Panc1 (cell line): ENCODE results near the gene DIAPH3. TPM values are rescaled to one million over a fixed set of nuclear protein-coding genes. Genes with fewer than 3 reads are reported as not detected.

ENCODE experiments used
- ATAC-seq: fragments of 200-7000 bp; cut with Tn5 transposase; 2 replicates; pipeline ENCODE4 v1.9.1; 2020; ENCODE audit warnings: mild to moderate bottlenecking, moderate library complexity
- BruUV-seq: library from RNA; stranded (reverse); fragments of 400-500 nt; replicated peaks from 2 replicates; lab custom pipeline; 2021; lab: Mats Ljungman, UMichigan
- CTCF ChIA-PET: fragments of 300-600 bp; sonication (Branson Sonifier 250); formaldehyde crosslinking; loops from one replicate; lab custom pipeline; 2022; ENCODE audit warnings: antibody characterized with exemption; lab: Charles Lee
- POLR2A ChIA-PET: fragments of 300-600 bp; sonication (Branson Sonifier 250); formaldehyde crosslinking; loops from one replicate; lab custom pipeline; 2022; ENCODE audit warnings: antibody characterized with exemption; lab: Charles Lee
- DNase-seq: peaks from one replicate; pipeline ENCODE4 v3.0.0-alpha.2; 2010; ENCODE audit warnings: low read depth, low spot score
- H3K27ac ChIP-seq: 2 replicates; pipeline ENCODE4 v1.5.1; 2011; ENCODE audit warnings: mild to moderate bottlenecking, low read length, inconsistent platforms
- H3K27me3 ChIP-seq: fragments of 200-500 bp; sonication (Bioruptor generic); 2 replicates; pipeline ENCODE4 v1.6.0; 2014; ENCODE audit warnings: low read length, inconsistent platforms; ENCODE audit not compliant: control insufficient read depth, insufficient read depth
- H3K36me3 ChIP-seq: fragments of 200-500 bp; sonication (Bioruptor generic); 2 replicates; pipeline ENCODE4 v1.5.1; 2014; ENCODE audit warnings: inconsistent platforms, mild to moderate bottlenecking, low read length, moderate library complexity; ENCODE audit not compliant: control insufficient read depth, insufficient read depth
- H3K4me1 ChIP-seq: 2 replicates; pipeline ENCODE4 v1.5.1; 2011; ENCODE audit warnings: inconsistent platforms, mild to moderate bottlenecking, low read length, moderate library complexity; ENCODE audit not compliant: control insufficient read depth, insufficient read depth
- H3K4me3 ChIP-seq, 2 experiments: 2 replicates each; pipeline ENCODE4 v1.5.1; 2011 to 2012; ENCODE audit warnings: low read depth in 2 of 2, low read length in 2 of 2, mild to moderate bottlenecking in 2 of 2, inconsistent platforms in 1 of 2, moderate library complexity in 1 of 2
- H3K9me3 ChIP-seq: fragments of 200-500 bp; sonication (Bioruptor generic); 2 replicates; pipeline ENCODE4 v1.5.1; 2014; ENCODE audit warnings: low read depth, mild to moderate bottlenecking, inconsistent platforms, low read length, moderate library complexity; ENCODE audit not compliant: control insufficient read depth, insufficient read depth
- POLR2AphosphoS5 ChIP-seq: IDR thresholded peaks from 2 replicates; pipeline ENCODE4 v1.6.1; 2012; ENCODE audit warnings: mild to moderate bottlenecking, low read depth, low read length, moderate library complexity
- SIN3A ChIP-seq: IDR thresholded peaks from 2 replicates; pipeline ENCODE4 v1.6.1; 2012; ENCODE audit warnings: low read depth, mild to moderate bottlenecking, low read length, moderate library complexity, borderline replicate concordance; ENCODE audit not compliant: insufficient read depth
- TCF7L2 ChIP-seq: IDR thresholded peaks from 2 replicates; pipeline ENCODE4 v1.6.1; 2011; ENCODE audit warnings: mild to moderate bottlenecking, low read depth, low read length, inconsistent platforms
- in situ Hi-C: cut with HindIII; loops from 2 replicates; pipeline ENCODE4 v1.10.0; 2016; ENCODE audit warnings: low sequenced_read_pairs, low pct_unique_long_range_greater_than_20kb
- intact Hi-C: fragments of 100-400 bp; cut with micrococcal nuclease; formaldehyde crosslinking; loops from one replicate; pipeline ENCODE4 v1.10.0; 2022; ENCODE audit not compliant: unreplicated experiment
- total RNA-seq: library from RNA; stranded (reverse); gene quantifications from one replicate; pipeline ENCODE4 v1.2.1, GENCODE V29; 2021; ENCODE audit not compliant: unreplicated experiment
- TF ChIP-seq, protein P1 (sequence below), 2 experiments: IDR thresholded peaks; 2 replicates each; pipeline ENCODE4 v1.6.1; 2011 to 2012; ENCODE audit warnings: low read depth in 2 of 2, control low read depth in 1 of 2, low read length in 1 of 2, mild to moderate bottlenecking in 1 of 2, moderate library complexity in 1 of 2; ENCODE audit not compliant: insufficient read depth in 1 of 2
- TF ChIP-seq, protein P2 (sequence below): fragments of 450-650 bp; IDR thresholded peaks from 2 replicates; pipeline ENCODE4 v1.5.1; 2017; ENCODE audit warnings: mild to moderate bottlenecking

Gene DIAPH3
- total RNA-seq, 1 experiment from 2014 or later, result 15.4 TPM

DNA sequence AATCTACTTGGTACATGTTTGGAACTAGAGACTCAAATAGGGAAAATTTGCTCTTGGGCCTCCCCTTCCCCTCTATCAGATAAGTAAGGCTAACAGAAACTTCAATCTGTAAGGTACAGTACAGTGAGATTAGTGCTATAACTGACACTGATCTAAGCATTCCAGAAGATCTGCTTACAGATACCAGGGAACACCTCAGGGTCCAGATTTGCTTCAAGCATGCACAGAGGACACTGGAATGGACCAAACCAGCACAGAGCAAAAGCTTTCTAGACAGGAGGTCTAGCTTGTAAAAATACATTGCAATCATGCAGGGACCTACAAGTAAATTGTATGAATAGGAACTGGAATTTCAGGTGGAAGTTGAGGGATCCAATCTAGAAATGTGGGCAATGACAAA, 16.4 kb downstream of the DIAPH3 start:
- peaks cover 4% of the 10 kb centered on the region for H3K4me1 ChIP-seq
- in situ Hi-C loops, result no loop called here
- no peak overlapping the region for H3K27ac ChIP-seq
- H3K27me3 ChIP-seq, result no peaks in the 10 kb centered on the region
- intact Hi-C loops, result no loop called here
- H3K4me3 ChIP-seq, result no peak overlapping the region
- DNase-seq (no peak), ATAC-seq (no peak)
- TF ChIP-seq, protein P1, sequence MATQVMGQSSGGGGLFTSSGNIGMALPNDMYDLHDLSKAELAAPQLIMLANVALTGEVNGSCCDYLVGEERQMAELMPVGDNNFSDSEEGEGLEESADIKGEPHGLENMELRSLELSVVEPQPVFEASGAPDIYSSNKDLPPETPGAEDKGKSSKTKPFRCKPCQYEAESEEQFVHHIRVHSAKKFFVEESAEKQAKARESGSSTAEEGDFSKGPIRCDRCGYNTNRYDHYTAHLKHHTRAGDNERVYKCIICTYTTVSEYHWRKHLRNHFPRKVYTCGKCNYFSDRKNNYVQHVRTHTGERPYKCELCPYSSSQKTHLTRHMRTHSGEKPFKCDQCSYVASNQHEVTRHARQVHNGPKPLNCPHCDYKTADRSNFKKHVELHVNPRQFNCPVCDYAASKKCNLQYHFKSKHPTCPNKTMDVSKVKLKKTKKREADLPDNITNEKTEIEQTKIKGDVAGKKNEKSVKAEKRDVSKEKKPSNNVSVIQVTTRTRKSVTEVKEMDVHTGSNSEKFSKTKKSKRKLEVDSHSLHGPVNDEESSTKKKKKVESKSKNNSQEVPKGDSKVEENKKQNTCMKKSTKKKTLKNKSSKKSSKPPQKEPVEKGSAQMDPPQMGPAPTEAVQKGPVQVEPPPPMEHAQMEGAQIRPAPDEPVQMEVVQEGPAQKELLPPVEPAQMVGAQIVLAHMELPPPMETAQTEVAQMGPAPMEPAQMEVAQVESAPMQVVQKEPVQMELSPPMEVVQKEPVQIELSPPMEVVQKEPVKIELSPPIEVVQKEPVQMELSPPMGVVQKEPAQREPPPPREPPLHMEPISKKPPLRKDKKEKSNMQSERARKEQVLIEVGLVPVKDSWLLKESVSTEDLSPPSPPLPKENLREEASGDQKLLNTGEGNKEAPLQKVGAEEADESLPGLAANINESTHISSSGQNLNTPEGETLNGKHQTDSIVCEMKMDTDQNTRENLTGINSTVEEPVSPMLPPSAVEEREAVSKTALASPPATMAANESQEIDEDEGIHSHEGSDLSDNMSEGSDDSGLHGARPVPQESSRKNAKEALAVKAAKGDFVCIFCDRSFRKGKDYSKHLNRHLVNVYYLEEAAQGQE (IDR thresholded peaks at IDR 0.05; ENCODE audit: insufficient read depth in 1 of 2, low read depth in 2 of 2, low read length in 1 of 2), result no peak
- TF ChIP-seq POLR2AphosphoS5, result no peak
- no peak for TF ChIP-seq SIN3A
- TF ChIP-seq TCF7L2, result no peak
- TF ChIP-seq, protein P2, sequence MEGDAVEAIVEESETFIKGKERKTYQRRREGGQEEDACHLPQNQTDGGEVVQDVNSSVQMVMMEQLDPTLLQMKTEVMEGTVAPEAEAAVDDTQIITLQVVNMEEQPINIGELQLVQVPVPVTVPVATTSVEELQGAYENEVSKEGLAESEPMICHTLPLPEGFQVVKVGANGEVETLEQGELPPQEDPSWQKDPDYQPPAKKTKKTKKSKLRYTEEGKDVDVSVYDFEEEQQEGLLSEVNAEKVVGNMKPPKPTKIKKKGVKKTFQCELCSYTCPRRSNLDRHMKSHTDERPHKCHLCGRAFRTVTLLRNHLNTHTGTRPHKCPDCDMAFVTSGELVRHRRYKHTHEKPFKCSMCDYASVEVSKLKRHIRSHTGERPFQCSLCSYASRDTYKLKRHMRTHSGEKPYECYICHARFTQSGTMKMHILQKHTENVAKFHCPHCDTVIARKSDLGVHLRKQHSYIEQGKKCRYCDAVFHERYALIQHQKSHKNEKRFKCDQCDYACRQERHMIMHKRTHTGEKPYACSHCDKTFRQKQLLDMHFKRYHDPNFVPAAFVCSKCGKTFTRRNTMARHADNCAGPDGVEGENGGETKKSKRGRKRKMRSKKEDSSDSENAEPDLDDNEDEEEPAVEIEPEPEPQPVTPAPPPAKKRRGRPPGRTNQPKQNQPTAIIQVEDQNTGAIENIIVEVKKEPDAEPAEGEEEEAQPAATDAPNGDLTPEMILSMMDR, result no peak
- ChIA-PET CTCF (no interaction called here), POLR2A (no interaction called here)
- H3K36me3 ChIP-seq, result no peaks in the 10 kb centered on the region
- H3K9me3 ChIP-seq, result no peaks in the 10 kb centered on the region
- no TSS peak for BruUV-seq

DNA sequence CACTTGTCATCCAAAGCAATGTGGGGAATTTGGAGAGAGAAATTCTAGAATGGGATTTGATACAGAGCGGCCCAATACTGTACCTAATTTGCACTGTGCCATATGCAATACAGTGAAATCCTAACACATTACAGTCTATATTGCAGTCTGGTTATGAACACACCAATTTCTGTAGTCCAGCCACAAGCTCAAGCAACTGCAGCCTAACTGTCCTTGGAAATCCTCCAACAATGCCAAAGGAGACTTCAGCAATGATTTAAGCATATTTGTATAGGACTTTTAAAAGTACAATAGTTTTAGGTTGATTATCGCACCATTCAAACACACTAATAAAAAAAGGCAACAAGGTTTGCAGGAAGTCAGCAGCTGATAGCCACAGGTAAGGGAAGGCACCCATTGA, 17.3 kb downstream of the DIAPH3 start:
- POLR2A ChIA-PET, result no interaction called here
- Histone ChIP-seq H3K4me3 (no peak overlapping the region), H3K9me3 (no peaks in the 10 kb centered on the region), H3K27ac (no peak overlapping the region), H3K27me3 (no peaks in the 10 kb centered on the region), H3K36me3 (no peaks in the 10 kb centered on the region), H3K4me1 (peaks cover 4% of the 10 kb centered on the region)
- no peak for DNase-seq
- ATAC-seq, result no peak
- intact Hi-C loops (no loop called here), in situ Hi-C loops (no loop called here)
- CTCF ChIA-PET, result no interaction called here
- no peak for TF ChIP-seq TCF7L2
- TF ChIP-seq, protein P2, result no peak
- TF ChIP-seq SIN3A, result no peak
- no peak for TF ChIP-seq POLR2AphosphoS5
- TF ChIP-seq, protein P1 (IDR thresholded peaks at IDR 0.05; ENCODE audit: insufficient read depth in 1 of 2, low read depth in 2 of 2, low read length in 1 of 2), result no peak
- no TSS peak for BruUV-seq
